ENCODE results near the gene PCNP. TPM values are rescaled to one million over a fixed set of nuclear protein-coding genes. Genes with fewer than 3 reads are reported as not detected.

Gene PCNP
- total and polyA plus RNA-seq, 2 experiments from 2014 or later, result 134 to 185 TPM

DNA sequence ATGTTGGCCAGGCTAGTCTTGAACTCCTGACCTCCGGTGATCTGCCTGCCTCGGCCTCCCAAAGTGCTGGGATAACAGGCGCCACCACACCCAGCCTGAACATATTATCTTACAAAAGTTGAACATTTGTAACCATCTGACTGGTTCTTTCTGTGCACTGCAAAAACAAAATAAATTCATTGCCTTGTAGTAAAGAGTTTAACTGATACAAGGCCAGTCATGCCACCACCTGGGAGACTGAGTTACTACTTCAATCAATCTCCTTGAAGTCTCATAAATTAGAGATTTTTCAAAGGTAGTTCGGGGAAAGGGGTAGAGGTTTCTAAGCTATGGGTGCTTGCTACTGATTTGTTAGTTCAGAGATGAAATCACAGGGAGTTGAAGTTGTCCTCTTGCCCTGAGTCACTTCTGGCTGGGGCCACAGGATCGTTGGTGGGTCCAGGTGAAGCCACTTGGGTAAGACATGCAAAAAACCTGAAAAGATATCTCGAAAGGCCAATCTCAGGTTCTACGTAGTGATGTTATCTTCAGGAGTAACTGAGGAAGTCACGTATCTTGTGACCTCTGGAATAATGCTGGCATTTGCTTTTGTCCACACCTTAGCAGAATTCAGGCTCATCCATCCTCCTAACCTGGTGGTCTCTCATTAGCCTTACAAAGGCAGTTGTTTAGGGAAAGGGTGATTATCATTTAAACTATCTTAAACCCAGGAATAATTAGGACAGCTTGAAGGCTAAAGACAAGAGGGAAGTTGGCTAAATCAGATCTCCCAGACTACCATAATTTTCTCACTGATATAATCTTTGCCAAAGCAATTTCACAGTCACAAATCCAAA, 69.2 kb downstream of the PCNP start:
- peaks cover 23% of the 10 kb centered on the region for H3K4me1 Mint-ChIP-seq
- Histone ChIP-seq H3K79me2 (replicated peaks; ENCODE audit: insufficient read depth) (no peaks in the 10 kb centered on the region), H3F3A (replicated peaks; ENCODE audit: low read depth) (no peaks in the 10 kb centered on the region), H3K4me3 (no peak overlapping the region), H3K27ac (ENCODE audit: low read depth) (no peak overlapping the region), H3K36me3 (ENCODE audit: insufficient read depth) (no peaks in the 10 kb centered on the region), H3K4me2 (peak overlapping the region; percentile 0; the same call in 1 of the 2 replicates), H4K20me1 (replicated peaks; ENCODE audit: insufficient read depth) (no peaks in the 10 kb centered on the region), H3K4me1 (ENCODE audit: insufficient read depth) (peaks cover 17% of the 10 kb centered on the region), H3K27me3 (ENCODE audit: insufficient read depth) (no peaks in the 10 kb centered on the region), H3K9me2 (ENCODE audit: insufficient read depth) (no peaks in the 10 kb centered on the region), H2AFZ (no peak overlapping the region)
- no peaks in the 10 kb centered on the region for H3K9me3 Mint-ChIP-seq
- peak overlapping the region; percentile 25; the same call in 1 of the 2 replicates for H3K27ac Mint-ChIP-seq
- ATAC-seq (peak; percentile 54), DNase-seq (ENCODE audit: low spot score) (peak; percentile 33)
- no peaks in the 10 kb centered on the region; the same call in 2 of the 3 replicates for H3K36me3 Mint-ChIP-seq (ENCODE audit: low read depth)
- TF ChIP-seq NANOG (IDR thresholded peaks at IDR 0.05; ENCODE audit: borderline replicate concordance) (no peak), ZNF331 (CRISPR knock-in tag; IDR thresholded peaks at IDR 0.05; ENCODE audit: low read depth) (no peak), ETS1 (IDR thresholded peaks at IDR 0.05) (no peak)
- H3K27me3 Mint-ChIP-seq (ENCODE audit: insufficient read depth, low read depth, poor library complexity), result peaks cover 4% of the 10 kb centered on the region
- no peak overlapping the region for H3K4me3 Mint-ChIP-seq

Small RNAs within 50 kb of the gene (small RNA-seq; reads per million reads assigned to genes)
- gene RF00019 (ENCODE audit: low replicate concordance), result not detected
- gene RNU6-1256P (ENCODE audit: low replicate concordance), result not detected

Other genes with a start within 250 kb of the PCNP start
- gene SENP7, start 61.0 kb upstream of the PCNP start, total RNA-seq (2014; rRNA removed; shearing (Covaris generic)), result 9.0 and 11.0 TPM in 2 replicates
- 4.5 and 5.0 TPM in 2 replicates for gene SENP7, start 61.0 kb upstream of the PCNP start, polyA plus RNA-seq (2016; fragmentation: Nextera tagmentation; extraction: Ambion mirVana)
- 59.7 and 61.9 TPM in 2 replicates for gene TRMT10C, start 12.3 kb upstream of the PCNP start, total RNA-seq (2014; rRNA removed; shearing (Covaris generic))
- gene TRMT10C, start 12.3 kb upstream of the PCNP start, polyA plus RNA-seq (2016; fragmentation: Nextera tagmentation; extraction: Ambion mirVana), result 133 and 145 TPM in 2 replicates
- gene ZBTB11, start 103.0 kb downstream of the PCNP start, total RNA-seq (2014; rRNA removed; shearing (Covaris generic)), result 21.3 and 22.4 TPM in 2 replicates
- gene ZBTB11, start 103.0 kb downstream of the PCNP start, polyA plus RNA-seq (2016; fragmentation: Nextera tagmentation; extraction: Ambion mirVana), result 6.5 and 7.7 TPM in 2 replicates
- gene RPL24, start 112.5 kb downstream of the PCNP start, total RNA-seq (2014; rRNA removed; shearing (Covaris generic)), result 681 and 902 TPM in 2 replicates
- 2,092 and 2,216 TPM in 2 replicates for gene RPL24, start 112.5 kb downstream of the PCNP start, polyA plus RNA-seq (2016; fragmentation: Nextera tagmentation; extraction: Ambion mirVana)
- 13.3 and 19.0 TPM in 2 replicates for gene CEP97, start 150.4 kb downstream of the PCNP start, total RNA-seq (2014; rRNA removed; shearing (Covaris generic))
- gene CEP97, start 150.4 kb downstream of the PCNP start, polyA plus RNA-seq (2016; fragmentation: Nextera tagmentation; extraction: Ambion mirVana), result 4.8 and 5.0 TPM in 2 replicates
- gene NXPE3, start 205.0 kb downstream of the PCNP start, total RNA-seq (2014; rRNA removed; shearing (Covaris generic)), result 20.8 and 26.5 TPM in 2 replicates
- 11.7 and 13.3 TPM in 2 replicates for gene NXPE3, start 205.0 kb downstream of the PCNP start, polyA plus RNA-seq (2016; fragmentation: Nextera tagmentation; extraction: Ambion mirVana)